ENCODE data around the gene BUB3.
A peak's percentile ranks its signal among the peaks of the same experiment; 100 is the strongest.

Gene BUB3

GRCh38 chr10:123154092-123154710, at the start of gene BUB3:
TSS of gene BUB3 (plus strand) at chr10:123154402. CDS start at chr10:123154918, 516 bp downstream.
- peak; percentile 98 for DNase-seq

GRCh38 chr10:123109466-123109865, 44.7 kb upstream of the BUB3 start:
- DNase-seq, result no peak

GRCh38 chr10:123117644-123118417, 36.4 kb upstream of the BUB3 start:
- no peak for DNase-seq

GRCh38 chr10:123119081-123119480, 35.1 kb upstream of the BUB3 start:
- DNase-seq, result no peak

- no peak for DNase-seq
Observed at GRCh38 chr10:123126246-123126645, 28.0 kb upstream of the BUB3 start.

- DNase-seq, result no peak
Observed at GRCh38 chr10:123129618-123130271, 24.5 kb upstream of the BUB3 start.

- peak; percentile 89 for DNase-seq
Observed at GRCh38 chr10:123132576-123133477, 21.4 kb upstream of the BUB3 start.

- no peak for DNase-seq
Observed at GRCh38 chr10:123133541-123134342, 20.5 kb upstream of the BUB3 start.

GRCh38 chr10:123134343-123134914, 19.8 kb upstream of the BUB3 start:
- no peak for DNase-seq

GRCh38 chr10:123134915-123135414, 19.2 kb upstream of the BUB3 start:
- DNase-seq, result no peak

GRCh38 chr10:123135415-123136141, 18.6 kb upstream of the BUB3 start, which contains the start of gene HMX3:
TSS of gene HMX3 (plus strand) at chr10:123135970. CDS start at chr10:123136051, 81 bp downstream.
- no peak for DNase-seq

- no peak for DNase-seq
Observed at GRCh38 chr10:123136221-123136805, 17.9 kb upstream of the BUB3 start.

GRCh38 chr10:123136806-123137642, 17.2 kb upstream of the BUB3 start:
- DNase-seq, result no peak

- no peak for DNase-seq
Observed at GRCh38 chr10:123139165-123139520, 15.1 kb upstream of the BUB3 start.

- no peak for DNase-seq
Observed at GRCh38 chr10:123139521-123140163, 14.6 kb upstream of the BUB3 start.

- DNase-seq, result no peak
Observed at GRCh38 chr10:123140164-123140982, 13.8 kb upstream of the BUB3 start.

- no peak for DNase-seq
Observed at GRCh38 chr10:123140983-123141390, 13.2 kb upstream of the BUB3 start.
